KMS-11 (cell line): ENCODE data around the gene SPAG6.

Source experiments
- H2AFZ ChIP-seq: fragments of 200-600 bp; sonication (generic); 2 replicates; pipeline ENCODE4 v1.6.1; 2016; ENCODE audit warnings: antibody characterized with exemption, mixed run types, low read depth
- H3K27ac ChIP-seq: fragments of 200-600 bp; sonication (generic); 2 replicates; pipeline ENCODE4 v1.6.1; 2016; ENCODE audit warnings: mild to moderate bottlenecking, mixed run types
- H3K27me3 ChIP-seq: fragments of 200-600 bp; sonication (generic); 2 replicates; pipeline ENCODE4 v1.6.1; 2017; ENCODE audit warnings: mild to moderate bottlenecking, low read depth, mixed run types, moderate library complexity; ENCODE audit not compliant: insufficient read depth
- H3K36me3 ChIP-seq: fragments of 200-600 bp; sonication (generic); 2 replicates; pipeline ENCODE4 v1.6.1; 2017; ENCODE audit warnings: mild to moderate bottlenecking, mixed run types; ENCODE audit not compliant: insufficient read depth
- H3K4me1 ChIP-seq: fragments of 200-600 bp; sonication (generic); 2 replicates; pipeline ENCODE4 v1.6.1; 2016; ENCODE audit warnings: mild to moderate bottlenecking, low read depth, mixed run types; ENCODE audit not compliant: poor library complexity, severe bottlenecking
- H3K4me2 ChIP-seq: fragments of 200-600 bp; sonication (generic); 2 replicates; pipeline ENCODE4 v1.7.0; 2016; ENCODE audit warnings: mild to moderate bottlenecking, mixed run types
- H3K4me3 ChIP-seq: fragments of 200-600 bp; sonication (generic); IDR thresholded peaks from 2 replicates; pipeline ENCODE4 v1.6.1; 2017; ENCODE audit warnings: low read depth, low read length, mixed read lengths; ENCODE audit not compliant: insufficient read depth
- H3K79me2 ChIP-seq: fragments of 200-600 bp; sonication (generic); 2 replicates; pipeline ENCODE4 v1.6.1; 2016; ENCODE audit warnings: low read depth, mixed run types; ENCODE audit not compliant: insufficient read depth
- H3K9ac ChIP-seq: fragments of 200-600 bp; sonication (generic); 2 replicates; pipeline ENCODE4 v1.6.1; 2016; ENCODE audit warnings: mild to moderate bottlenecking, mixed run types
- H4K20me1 ChIP-seq: fragments of 200-600 bp; sonication (generic); 2 replicates; pipeline ENCODE4 v1.6.1; 2016; ENCODE audit warnings: mild to moderate bottlenecking, mixed run types; ENCODE audit not compliant: insufficient read depth
- CTCF ChIP-seq: fragments of 200-600 bp; sonication (generic); conservative IDR thresholded peaks from 2 replicates; pipeline ENCODE4 v1.6.1; 2017; ENCODE audit warnings: low read depth, mild to moderate bottlenecking, antibody characterized with exemption, low read length, moderate library complexity, mixed read lengths

Gene SPAG6

GRCh38 chr10:22344781-22345300 lies 455 bp upstream of the SPAG6 start:
- no peak overlapping the region for H3K4me3 ChIP-seq
- peak overlapping the region; percentile 95; the same call in 1 of the 2 replicates for H3K9ac ChIP-seq
- H4K20me1 ChIP-seq = no peaks in the 10 kb centered on the region
- H3K36me3 ChIP-seq = no peaks in the 10 kb centered on the region
- peaks cover 31% of the 10 kb centered on the region for H3K79me2 ChIP-seq
- peak overlapping the region; percentile 92 for H3K27ac ChIP-seq
- H3K27me3 ChIP-seq = no peaks in the 10 kb centered on the region
- no peak overlapping the region for H2AFZ ChIP-seq
- peak overlapping the region; percentile 84 for H3K4me2 ChIP-seq
- no peak for TF ChIP-seq CTCF
- H3K4me1 ChIP-seq = peaks cover 20% of the 10 kb centered on the region

GRCh38 chr10:22346096-22346661 lies 883 bp downstream of the SPAG6 start:
- no peak overlapping the region for H2AFZ ChIP-seq
- H3K4me1 ChIP-seq = peaks cover 20% of the 10 kb centered on the region
- H3K4me2 ChIP-seq = no peak overlapping the region
- no peaks in the 10 kb centered on the region for H3K36me3 ChIP-seq
- no peak for TF ChIP-seq CTCF
- H3K4me3 ChIP-seq = no peak overlapping the region
- H3K27me3 ChIP-seq = no peaks in the 10 kb centered on the region
- H3K9ac ChIP-seq = no peak overlapping the region
- H3K27ac ChIP-seq = no peak overlapping the region
- H4K20me1 ChIP-seq = no peaks in the 10 kb centered on the region
- peaks cover 26% of the 10 kb centered on the region for H3K79me2 ChIP-seq

GRCh38 chr10:22349755-22350154 lies 4.5 kb downstream of the SPAG6 start:
- TF ChIP-seq CTCF = no peak
- H3K4me3 ChIP-seq = no peak overlapping the region
- no peak overlapping the region for H3K4me2 ChIP-seq
- H4K20me1 ChIP-seq = no peaks in the 10 kb centered on the region
- H3K27me3 ChIP-seq = no peaks in the 10 kb centered on the region
- peaks cover 3% of the 10 kb centered on the region for H3K4me1 ChIP-seq
- no peaks in the 10 kb centered on the region for H3K79me2 ChIP-seq
- H3K36me3 ChIP-seq = no peaks in the 10 kb centered on the region
- no peak overlapping the region for H2AFZ ChIP-seq
- no peak overlapping the region for H3K9ac ChIP-seq
- no peak overlapping the region for H3K27ac ChIP-seq

GRCh38 chr10:22351131-22351703 lies 5.9 kb downstream of the SPAG6 start:
- Histone ChIP-seq H3K4me1 (no peaks in the 10 kb centered on the region), H3K36me3 (no peaks in the 10 kb centered on the region), H3K9ac (no peak overlapping the region), H3K27ac (no peak overlapping the region), H2AFZ (no peak overlapping the region), H3K4me3 (no peak overlapping the region), H4K20me1 (no peaks in the 10 kb centered on the region), H3K27me3 (no peaks in the 10 kb centered on the region), H3K79me2 (no peaks in the 10 kb centered on the region), H3K4me2 (no peak overlapping the region)
- no peak for TF ChIP-seq CTCF
